ENCODE results near the gene FAM174C. TPM values are rescaled to one million over a fixed set of nuclear protein-coding genes. Genes with fewer than 3 reads are reported as not detected.
A peak's percentile ranks its signal among the peaks of the same experiment; 100 is the strongest.

Gene FAM174C
- total RNA-seq, 3 donors from 2014 or later (not counting 1 experiment from before 2014, with no cell fraction given) = 26.6 to 33.4 (median 27.1) TPM

DNA sequence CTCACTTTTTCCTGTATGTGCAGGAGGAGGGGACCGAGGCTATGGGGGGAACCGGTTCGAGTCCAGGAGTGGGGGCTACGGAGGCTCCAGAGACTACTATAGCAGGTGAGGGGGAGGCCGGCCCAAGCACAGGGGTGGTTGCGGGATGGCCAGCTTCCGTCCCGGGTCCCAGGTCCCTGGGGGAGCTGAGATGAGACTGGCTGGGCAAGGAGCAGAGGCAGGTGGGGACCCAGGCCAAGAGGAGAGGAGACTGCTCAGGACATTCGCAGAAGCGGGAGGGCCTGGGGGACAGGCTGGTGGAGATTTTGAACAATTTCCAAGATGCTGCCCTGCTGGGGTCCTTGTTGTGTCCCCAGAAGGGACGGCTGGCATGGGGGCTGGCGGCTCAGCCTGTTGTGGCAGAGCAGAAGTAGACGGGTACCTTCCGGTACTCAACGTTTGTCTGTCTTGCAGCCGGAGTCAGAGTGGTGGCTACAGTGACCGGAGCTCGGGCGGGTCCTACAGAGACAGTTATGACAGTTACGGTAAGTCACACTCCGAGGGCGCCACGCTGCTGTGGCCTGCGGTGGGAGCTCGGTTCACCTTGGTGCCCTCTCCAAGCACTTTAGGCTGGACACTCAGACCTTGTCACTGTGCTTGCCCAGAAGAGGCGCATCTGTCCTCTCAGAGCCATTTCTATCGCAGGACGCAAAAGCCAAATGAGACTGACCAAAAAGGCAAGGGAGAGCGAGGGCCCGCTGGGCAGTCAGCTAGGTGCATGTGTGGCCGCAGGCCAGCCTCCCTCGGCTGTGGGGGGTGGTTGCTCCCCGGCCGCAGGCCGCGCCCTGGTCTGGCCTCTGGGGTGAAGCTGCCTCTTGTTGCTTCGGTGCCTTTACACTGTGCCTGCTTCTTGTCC lies 3.6 kb upstream of the FAM174C start:
- Mint-ChIP-seq H3K27me3 (ENCODE audit: low read depth in 2 of 2) (no peaks in the 10 kb centered on the region), H3K36me3 (peaks cover 7% of the 10 kb centered on the region), H3K4me3 (peak overlapping the region; percentile 94), H3K4me1 (peaks cover 57 to 75% of the 10 kb centered on the region in 2 donors), H3K9me3 (no peaks in the 10 kb centered on the region), H3K27ac (peak overlapping the region; percentile 88 to 94)
- 87% methylated on average over 37 of the region's 37 CpGs for WGBS (ENCODE audit: insufficient coverage)
- Histone ChIP-seq H3K27ac (ENCODE audit: low read length) (no peak overlapping the region), H3K27me3 (ENCODE audit: control insufficient read depth, insufficient read depth, low read length) (no peaks in the 10 kb centered on the region), H3K36me3 (ENCODE audit: control insufficient read depth, insufficient read depth, low read length) (peaks cover 48% of the 10 kb centered on the region), H3K4me3 (ENCODE audit: low read length) (no peak overlapping the region), H3K4me1 (ENCODE audit: control insufficient read depth, insufficient read depth, low read length) (peaks cover 84% of the 10 kb centered on the region), H3K9me3 (ENCODE audit: control insufficient read depth, insufficient read depth, low read length) (no peaks in the 10 kb centered on the region)
- intact Hi-C loops (cut with micrococcal nuclease) = loop anchor here (10.0 kb wide), 1 partner anchor 223 kb away; the partner anchor contains the start of genes PCSK4 and REEP6
- no peak for ATAC-seq
- DNase-seq = peak in 1 of 2 donors; percentile 25
- TF ChIP-seq, protein P1, sequence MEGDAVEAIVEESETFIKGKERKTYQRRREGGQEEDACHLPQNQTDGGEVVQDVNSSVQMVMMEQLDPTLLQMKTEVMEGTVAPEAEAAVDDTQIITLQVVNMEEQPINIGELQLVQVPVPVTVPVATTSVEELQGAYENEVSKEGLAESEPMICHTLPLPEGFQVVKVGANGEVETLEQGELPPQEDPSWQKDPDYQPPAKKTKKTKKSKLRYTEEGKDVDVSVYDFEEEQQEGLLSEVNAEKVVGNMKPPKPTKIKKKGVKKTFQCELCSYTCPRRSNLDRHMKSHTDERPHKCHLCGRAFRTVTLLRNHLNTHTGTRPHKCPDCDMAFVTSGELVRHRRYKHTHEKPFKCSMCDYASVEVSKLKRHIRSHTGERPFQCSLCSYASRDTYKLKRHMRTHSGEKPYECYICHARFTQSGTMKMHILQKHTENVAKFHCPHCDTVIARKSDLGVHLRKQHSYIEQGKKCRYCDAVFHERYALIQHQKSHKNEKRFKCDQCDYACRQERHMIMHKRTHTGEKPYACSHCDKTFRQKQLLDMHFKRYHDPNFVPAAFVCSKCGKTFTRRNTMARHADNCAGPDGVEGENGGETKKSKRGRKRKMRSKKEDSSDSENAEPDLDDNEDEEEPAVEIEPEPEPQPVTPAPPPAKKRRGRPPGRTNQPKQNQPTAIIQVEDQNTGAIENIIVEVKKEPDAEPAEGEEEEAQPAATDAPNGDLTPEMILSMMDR (IDR thresholded peaks at IDR 0.05) = no peak

DNA sequence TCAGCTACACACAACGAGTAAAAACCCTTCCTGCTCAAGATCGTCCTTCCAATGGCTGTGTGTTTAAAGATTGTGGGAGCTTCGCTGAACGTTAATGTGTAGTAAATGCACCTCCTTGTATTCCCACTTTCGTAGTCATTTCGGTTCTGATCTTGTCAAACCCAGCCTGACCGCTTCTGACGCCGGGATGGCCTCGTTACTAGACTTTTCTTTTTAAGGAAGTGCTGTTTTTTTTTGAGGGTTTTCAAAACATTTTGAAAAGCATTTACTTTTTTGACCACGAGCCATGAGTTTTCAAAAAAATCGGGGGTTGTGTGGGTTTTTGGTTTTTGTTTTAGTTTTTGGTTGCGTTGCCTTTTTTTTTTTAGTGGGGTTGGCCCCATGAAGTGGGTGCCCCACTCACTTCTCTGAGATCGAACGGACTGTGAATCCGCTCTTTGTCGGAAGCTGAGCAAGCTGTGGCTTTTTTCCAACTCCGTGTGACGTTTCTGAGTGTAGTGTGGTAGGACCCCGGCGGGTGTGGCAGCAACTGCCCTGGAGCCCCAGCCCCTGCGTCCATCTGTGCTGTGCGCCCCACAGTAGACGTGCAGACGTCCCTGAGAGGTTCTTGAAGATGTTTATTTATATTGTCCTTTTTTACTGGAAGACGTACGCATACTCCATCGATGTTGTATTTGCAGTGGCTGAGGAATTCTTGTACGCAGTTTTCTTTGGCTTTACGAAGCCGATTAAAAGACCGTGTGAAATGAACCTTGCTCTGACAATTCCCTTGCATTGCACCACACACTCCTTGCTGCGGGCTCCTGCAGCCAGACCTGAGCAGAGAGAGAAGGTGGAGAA lies 2.7 kb upstream of the FAM174C start:
- ATAC-seq (no peak), DNase-seq (peak in 1 of 2 donors; percentile 34)
- H3K27me3 ChIP-seq (ENCODE audit: control insufficient read depth, insufficient read depth, low read length) = no peaks in the 10 kb centered on the region
- H3K27ac Mint-ChIP-seq = peak overlapping the region; percentile 88 to 94
- H3K4me3 Mint-ChIP-seq = peak overlapping the region; percentile 60
- H3K4me1 ChIP-seq (ENCODE audit: control insufficient read depth, insufficient read depth, low read length) = peaks cover 79% of the 10 kb centered on the region
- H3K36me3 ChIP-seq (ENCODE audit: control insufficient read depth, insufficient read depth, low read length) = peaks cover 48% of the 10 kb centered on the region
- H3K4me1 Mint-ChIP-seq = peaks cover 51 to 70% of the 10 kb centered on the region in 2 donors
- H3K9me3 Mint-ChIP-seq = no peaks in the 10 kb centered on the region
- no peaks in the 10 kb centered on the region for H3K27me3 Mint-ChIP-seq (ENCODE audit: low read depth in 2 of 2)
- H3K4me3 ChIP-seq (ENCODE audit: low read length) = no peak overlapping the region
- peaks cover 7% of the 10 kb centered on the region for H3K36me3 Mint-ChIP-seq
- intact Hi-C loops (cut with micrococcal nuclease) = loop anchor here (10.0 kb wide), 1 partner anchor 222 kb away; the partner anchor contains the start of genes PCSK4 and REEP6
- no peaks in the 10 kb centered on the region for H3K9me3 ChIP-seq (ENCODE audit: control insufficient read depth, insufficient read depth, low read length)
- TF ChIP-seq, protein P1 (IDR thresholded peaks at IDR 0.05) = no peak
- no peak overlapping the region for H3K27ac ChIP-seq (ENCODE audit: low read length)
- 78% methylated on average over 33 of the region's 33 CpGs for WGBS (ENCODE audit: insufficient coverage)

DNA sequence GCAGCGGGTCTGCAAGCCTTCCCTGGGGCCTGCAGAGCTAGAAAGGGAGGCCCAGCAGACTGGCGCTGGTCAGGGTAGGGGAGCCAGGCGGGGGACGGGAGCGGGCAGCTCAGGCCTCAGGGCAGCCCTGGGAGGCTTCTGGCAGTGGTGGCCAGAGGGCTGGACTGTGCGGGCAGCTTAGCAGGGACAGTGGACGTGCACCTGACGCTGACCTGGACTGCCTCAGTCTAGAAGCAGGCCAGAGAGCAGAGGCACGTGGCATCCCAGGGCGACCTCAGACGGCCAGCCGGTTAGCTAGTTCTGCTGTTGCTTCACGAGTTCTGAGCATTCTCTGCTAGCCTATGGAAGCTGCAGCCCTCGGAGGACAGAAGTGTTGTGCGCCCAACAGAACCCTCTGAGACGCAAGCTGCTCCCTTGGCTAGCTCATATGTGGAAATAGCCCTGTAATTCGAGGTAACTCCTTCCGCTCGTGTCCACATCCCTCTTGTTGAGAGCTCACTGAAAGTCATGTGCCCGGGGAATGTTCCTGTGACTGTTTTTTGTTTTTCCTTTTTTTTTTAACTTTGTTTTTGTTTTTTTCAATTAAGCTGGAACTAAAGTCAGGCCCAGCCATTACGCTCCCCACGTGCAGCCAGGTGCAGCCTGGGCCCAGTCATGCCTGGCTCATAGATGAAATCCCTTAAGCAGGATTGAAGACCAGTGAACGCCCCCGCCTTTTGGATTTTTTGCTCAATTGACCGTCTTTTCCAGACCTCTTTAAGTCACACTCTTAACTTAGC lies 1.9 kb upstream of the FAM174C start:
- intact Hi-C loops (cut with micrococcal nuclease) = loop anchor here (10.0 kb wide), 1 partner anchor 221 kb away; the partner anchor contains the start of genes PCSK4 and REEP6
- DNase-seq (peak in 1 of 2 donors; percentile 28), ATAC-seq (no peak)
- Mint-ChIP-seq H3K27ac (peak overlapping the region; percentile 93 to 94), H3K4me1 (peaks cover 45 to 62% of the 10 kb centered on the region in 2 donors), H3K27me3 (ENCODE audit: low read depth in 2 of 2) (no peaks in the 10 kb centered on the region), H3K9me3 (no peaks in the 10 kb centered on the region), H3K36me3 (peaks cover 7% of the 10 kb centered on the region), H3K4me3 (peak overlapping the region; percentile 59)
- TF ChIP-seq, protein P1 (IDR thresholded peaks at IDR 0.05) = no peak
- Histone ChIP-seq H3K27me3 (ENCODE audit: control insufficient read depth, insufficient read depth, low read length) (no peaks in the 10 kb centered on the region), H3K4me3 (ENCODE audit: low read length) (no peak overlapping the region), H3K36me3 (ENCODE audit: control insufficient read depth, insufficient read depth, low read length) (peaks cover 48% of the 10 kb centered on the region), H3K9me3 (ENCODE audit: control insufficient read depth, insufficient read depth, low read length) (no peaks in the 10 kb centered on the region), H3K4me1 (ENCODE audit: control insufficient read depth, insufficient read depth, low read length) (peaks cover 71% of the 10 kb centered on the region), H3K27ac (ENCODE audit: low read length) (no peak overlapping the region)
- 90% methylated on average over 25 of the region's 25 CpGs for WGBS (ENCODE audit: insufficient coverage)
